ENCODE data around the gene FGGY.

Gene FGGY

GRCh38 chr1:59682396-59683080 is 385.6 kb downstream of the FGGY start:
- no peak for TF ChIP-seq CTCF (IDR thresholded peaks at IDR 0.05; ENCODE audit: borderline replicate concordance, control extremely low read depth, extremely low read depth, insufficient read depth, missing control alignments)
- no peak for DNase-seq (ENCODE audit: low spot score)
- in situ Hi-C loops (cut with MboI; ENCODE audit: low sequenced_read_pairs, unreplicated experiment): no loop called here

- in situ Hi-C loops (cut with MboI; ENCODE audit: low sequenced_read_pairs, unreplicated experiment): no loop called here
- no peak for TF ChIP-seq CTCF (IDR thresholded peaks at IDR 0.05; ENCODE audit: borderline replicate concordance, control extremely low read depth, extremely low read depth, insufficient read depth, missing control alignments)
- DNase-seq (ENCODE audit: low spot score): no peak
Measured at GRCh38 chr1:59683197-59683596, 386.3 kb downstream of the FGGY start.

GRCh38 chr1:59684698-59685097 is 387.8 kb downstream of the FGGY start:
- in situ Hi-C loops (cut with MboI; ENCODE audit: low sequenced_read_pairs, unreplicated experiment): no loop called here
- no peak for TF ChIP-seq CTCF (IDR thresholded peaks at IDR 0.05; ENCODE audit: borderline replicate concordance, control extremely low read depth, extremely low read depth, insufficient read depth, missing control alignments)
- DNase-seq (ENCODE audit: low spot score): no peak

- TF ChIP-seq CTCF (IDR thresholded peaks at IDR 0.05; ENCODE audit: borderline replicate concordance, control extremely low read depth, extremely low read depth, insufficient read depth, missing control alignments): no peak
- in situ Hi-C loops (cut with MboI; ENCODE audit: low sequenced_read_pairs, unreplicated experiment): no loop called here
- DNase-seq (ENCODE audit: low spot score): no peak
Measured at GRCh38 chr1:59685101-59685500, 388.2 kb downstream of the FGGY start.

GRCh38 chr1:59685666-59686065 is 388.8 kb downstream of the FGGY start:
- no peak for TF ChIP-seq CTCF (IDR thresholded peaks at IDR 0.05; ENCODE audit: borderline replicate concordance, control extremely low read depth, extremely low read depth, insufficient read depth, missing control alignments)
- in situ Hi-C loops (cut with MboI; ENCODE audit: low sequenced_read_pairs, unreplicated experiment): no loop called here
- DNase-seq (ENCODE audit: low spot score): no peak

- TF ChIP-seq CTCF (IDR thresholded peaks at IDR 0.05; ENCODE audit: borderline replicate concordance, control extremely low read depth, extremely low read depth, insufficient read depth, missing control alignments): no peak
- in situ Hi-C loops (cut with MboI; ENCODE audit: low sequenced_read_pairs, unreplicated experiment): no loop called here
- DNase-seq (ENCODE audit: low spot score): no peak
Measured at GRCh38 chr1:59686170-59686569, 389.3 kb downstream of the FGGY start.

Data from GM13976 (cell line).